Measurements from ENCODE around the gene CR1.
"Not testable (repeated sequence)": the region's sequence is repeated elsewhere in the genome, so short reads cannot be mapped to it uniquely, and the experiment has no call there.

Gene CR1

GRCh38 chr1:207682872-207683434, 187.0 kb downstream of the CR1 start:
- DNase-seq = not testable (repeated sequence)

GRCh38 chr1:207690551-207690950, 194.6 kb downstream of the CR1 start:
- DNase-seq = not testable (repeated sequence)

- DNase-seq = no peak
Observed at GRCh38 chr1:207691010-207691409, 195.1 kb downstream of the CR1 start.
